ENCODE results near the gene CDH23.

DNA sequence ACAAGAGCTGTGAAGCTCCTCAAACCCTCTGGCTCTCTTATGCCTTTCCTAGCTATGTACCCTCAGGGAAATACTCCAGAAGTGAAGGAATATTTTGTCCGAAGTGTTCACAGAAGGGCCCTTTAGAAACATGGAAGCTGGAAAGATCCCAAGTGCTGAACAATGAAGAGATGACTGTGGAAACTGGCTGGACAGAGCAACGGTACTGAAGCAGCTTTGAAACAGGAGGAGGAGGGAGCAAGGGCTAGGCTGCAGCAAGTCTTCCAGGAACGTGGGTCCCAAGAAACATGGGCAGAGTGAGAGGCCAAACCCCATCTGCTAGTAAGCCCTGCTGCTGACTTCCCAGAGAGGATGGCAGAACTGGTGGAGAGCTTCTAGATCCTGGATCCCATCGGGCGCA lies 457.3 kb downstream of the CDH23 start:
- TF ChIP-seq GATA2 (IDR thresholded peaks at IDR 0.05; ENCODE audit: low read depth, low read length) (no peak), GATA3 (IDR thresholded peaks at IDR 0.05; ENCODE audit: low read depth, low read length) (no peak)

All from SH-SY5Y (cell line).